ENCODE measurements around the gene BNC2. TPM values are rescaled to one million over a fixed set of nuclear protein-coding genes. Genes with fewer than 3 reads are reported as not detected.

The BNC2 gene
- total and polyA plus RNA-seq, 4 experiments from 2014 or later: not detected

DNA sequence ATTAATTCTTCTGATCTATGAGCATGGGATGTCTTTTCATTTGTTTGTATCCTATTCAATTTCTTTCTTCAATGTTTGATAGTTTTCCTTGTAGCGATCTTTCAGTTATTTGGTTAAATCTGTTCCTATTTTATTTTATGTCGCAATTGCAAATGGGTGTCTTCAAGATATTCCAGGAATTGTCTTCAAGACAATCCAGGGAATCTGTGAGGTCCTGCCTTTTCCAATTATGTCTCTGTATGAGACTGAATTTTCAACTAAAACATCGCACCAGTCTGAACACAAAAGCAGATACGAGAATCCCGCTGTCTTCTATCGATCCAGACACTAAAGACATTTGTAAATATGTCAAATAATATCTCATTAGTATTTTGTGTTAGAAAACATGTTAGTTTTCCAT is 485.5 kb downstream of the BNC2 start:
- Histone ChIP-seq H3K27ac (ENCODE audit: low read depth, low read length) (no peak overlapping the region), H3K36me3 (ENCODE audit: insufficient read depth, low read length) (no peaks in the 10 kb centered on the region), H3K4me1 (ENCODE audit: insufficient read depth, low read length) (no peaks in the 10 kb centered on the region), H3K27me3 (ENCODE audit: insufficient read depth, low read length) (no peaks in the 10 kb centered on the region), H3K9me3 (ENCODE audit: control insufficient read depth in 1 of 2, low read length in 2 of 2) (no peaks in the 10 kb centered on the region), H3K4me3 (ENCODE audit: low read length in 2 of 2) (no peak overlapping the region)
- no peaks in the 10 kb centered on the region for H3K36me3 Mint-ChIP-seq
- H3K4me1 Mint-ChIP-seq: no peaks in the 10 kb centered on the region
- DNase-seq: no peak
- intact Hi-C loops (cut with micrococcal nuclease): no loop called here
- peaks cover 0 to 14% (median 3%) of the 10 kb centered on the region in 8 donors for H3K9me3 Mint-ChIP-seq
- no peaks in the 10 kb centered on the region for H3K27me3 Mint-ChIP-seq
- no peak overlapping the region for H3K27ac Mint-ChIP-seq
- ChIA-PET POLR2A (ENCODE audit: partially characterized antibody) (no interaction called here), CTCF (ENCODE audit: partially characterized antibody) (no interaction called here)
- no peak overlapping the region for H3K4me3 Mint-ChIP-seq

- H3K9me3 Mint-ChIP-seq: peaks cover 0 to 12% (median 3%) of the 10 kb centered on the region in 8 donors
- H3K27ac Mint-ChIP-seq: no peak overlapping the region
- H3K4me1 ChIP-seq (ENCODE audit: insufficient read depth, low read length): no peaks in the 10 kb centered on the region
- intact Hi-C loops (cut with micrococcal nuclease): no loop called here
- H3K27me3 ChIP-seq (ENCODE audit: insufficient read depth, low read length): no peaks in the 10 kb centered on the region
- H3K4me1 Mint-ChIP-seq: no peaks in the 10 kb centered on the region
- no peak overlapping the region for H3K27ac ChIP-seq (ENCODE audit: low read depth, low read length)
- no peak for DNase-seq
- CTCF ChIA-PET (ENCODE audit: partially characterized antibody): no interaction called here
- no peaks in the 10 kb centered on the region for H3K36me3 Mint-ChIP-seq
- H3K27me3 Mint-ChIP-seq: no peaks in the 10 kb centered on the region
- H3K4me3 ChIP-seq (ENCODE audit: low read length in 2 of 2): no peak overlapping the region
- no peaks in the 10 kb centered on the region for H3K36me3 ChIP-seq (ENCODE audit: insufficient read depth, low read length)
- POLR2A ChIA-PET (ENCODE audit: partially characterized antibody): no interaction called here
- no peaks in the 10 kb centered on the region for H3K9me3 ChIP-seq (ENCODE audit: control insufficient read depth in 1 of 2, low read length in 2 of 2)
- no peak overlapping the region for H3K4me3 Mint-ChIP-seq
Measured at GRCh38 chr9:16377311-16377710, 493.2 kb downstream of the BNC2 start.

GRCh38 chr9:16371306-16371705 is 499.2 kb downstream of the BNC2 start:
- Mint-ChIP-seq H3K9me3 (peaks cover 0 to 14% (median 6%) of the 10 kb centered on the region in 8 donors), H3K27ac (no peak overlapping the region), H3K4me1 (no peaks in the 10 kb centered on the region), H3K27me3 (no peaks in the 10 kb centered on the region), H3K36me3 (no peaks in the 10 kb centered on the region), H3K4me3 (no peak overlapping the region)
- no peaks in the 10 kb centered on the region for H3K9me3 ChIP-seq (ENCODE audit: control insufficient read depth in 1 of 2, low read length in 2 of 2)
- ChIA-PET CTCF (ENCODE audit: partially characterized antibody) (no interaction called here), POLR2A (ENCODE audit: partially characterized antibody) (no interaction called here)
- no peaks in the 10 kb centered on the region for H3K27me3 ChIP-seq (ENCODE audit: insufficient read depth, low read length)
- H3K4me1 ChIP-seq (ENCODE audit: insufficient read depth, low read length): no peaks in the 10 kb centered on the region
- no peak overlapping the region for H3K4me3 ChIP-seq (ENCODE audit: low read length in 2 of 2)
- no peak overlapping the region for H3K27ac ChIP-seq (ENCODE audit: low read depth, low read length)
- no peak for DNase-seq
- intact Hi-C loops (cut with micrococcal nuclease): no loop called here
- no peaks in the 10 kb centered on the region for H3K36me3 ChIP-seq (ENCODE audit: insufficient read depth, low read length)

- Mint-ChIP-seq H3K36me3 (no peaks in the 10 kb centered on the region), H3K4me3 (no peak overlapping the region), H3K9me3 (peaks cover 0 to 14% (median 7%) of the 10 kb centered on the region in 8 donors), H3K4me1 (no peaks in the 10 kb centered on the region), H3K27me3 (no peaks in the 10 kb centered on the region), H3K27ac (no peak overlapping the region)
- Histone ChIP-seq H3K36me3 (ENCODE audit: insufficient read depth, low read length) (no peaks in the 10 kb centered on the region), H3K4me1 (ENCODE audit: insufficient read depth, low read length) (no peaks in the 10 kb centered on the region), H3K27ac (ENCODE audit: low read depth, low read length) (no peak overlapping the region), H3K27me3 (ENCODE audit: insufficient read depth, low read length) (no peaks in the 10 kb centered on the region), H3K9me3 (ENCODE audit: control insufficient read depth in 1 of 2, low read length in 2 of 2) (no peaks in the 10 kb centered on the region), H3K4me3 (ENCODE audit: low read length in 2 of 2) (no peak overlapping the region)
- intact Hi-C loops (cut with micrococcal nuclease): no loop called here
- DNase-seq: no peak
- ChIA-PET CTCF (ENCODE audit: partially characterized antibody) (no interaction called here), POLR2A (ENCODE audit: partially characterized antibody) (no interaction called here)
Measured at GRCh38 chr9:16370647-16371046, 499.8 kb downstream of the BNC2 start.

DNA sequence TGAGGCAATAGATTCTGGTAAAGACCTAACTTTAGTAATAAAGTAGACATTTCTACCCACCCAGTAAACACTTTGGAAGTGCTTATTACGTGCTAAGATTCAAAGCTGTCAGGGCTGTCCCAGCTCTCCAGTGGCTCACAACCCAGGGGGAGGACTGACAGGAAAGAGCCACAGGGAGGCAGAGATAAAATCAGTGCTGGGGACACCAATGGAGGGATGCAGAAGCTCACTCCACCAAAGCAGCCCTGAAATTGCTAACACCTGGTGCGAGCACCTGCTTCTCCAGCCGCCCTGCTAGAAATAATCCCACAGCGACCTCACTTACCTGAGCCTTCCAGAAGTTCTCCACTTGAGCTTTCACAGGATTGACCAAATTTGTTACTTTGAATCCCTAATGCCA is 501.0 kb downstream of the BNC2 start:
- H3K36me3 ChIP-seq (ENCODE audit: insufficient read depth, low read length): no peaks in the 10 kb centered on the region
- no peaks in the 10 kb centered on the region for H3K4me1 ChIP-seq (ENCODE audit: insufficient read depth, low read length)
- no peak overlapping the region for H3K4me3 ChIP-seq (ENCODE audit: low read length in 2 of 2)
- Mint-ChIP-seq H3K36me3 (no peaks in the 10 kb centered on the region), H3K4me1 (no peaks in the 10 kb centered on the region), H3K27ac (no peak overlapping the region), H3K27me3 (no peaks in the 10 kb centered on the region), H3K4me3 (no peak overlapping the region), H3K9me3 (peaks cover 0 to 14% (median 8%) of the 10 kb centered on the region in 8 donors)
- no peak for DNase-seq
- H3K27me3 ChIP-seq (ENCODE audit: insufficient read depth, low read length): no peaks in the 10 kb centered on the region
- ChIA-PET POLR2A (ENCODE audit: partially characterized antibody) (no interaction called here), CTCF (ENCODE audit: partially characterized antibody) (no interaction called here)
- intact Hi-C loops (cut with micrococcal nuclease): no loop called here
- no peak overlapping the region for H3K27ac ChIP-seq (ENCODE audit: low read depth, low read length)
- H3K9me3 ChIP-seq (ENCODE audit: control insufficient read depth in 1 of 2, low read length in 2 of 2): no peaks in the 10 kb centered on the region

GRCh38 chr9:16368237-16369087 is 502.0 kb downstream of the BNC2 start:
- DNase-seq: no peak
- Histone ChIP-seq H3K4me3 (ENCODE audit: low read length in 2 of 2) (no peak overlapping the region), H3K4me1 (ENCODE audit: insufficient read depth, low read length) (no peaks in the 10 kb centered on the region), H3K9me3 (ENCODE audit: control insufficient read depth in 1 of 2, low read length in 2 of 2) (no peaks in the 10 kb centered on the region), H3K36me3 (ENCODE audit: insufficient read depth, low read length) (no peaks in the 10 kb centered on the region), H3K27me3 (ENCODE audit: insufficient read depth, low read length) (no peaks in the 10 kb centered on the region), H3K27ac (ENCODE audit: low read depth, low read length) (no peak overlapping the region)
- Mint-ChIP-seq H3K9me3 (peaks cover 0 to 12% (median 8%) of the 10 kb centered on the region in 8 donors), H3K27ac (no peak overlapping the region), H3K36me3 (no peaks in the 10 kb centered on the region), H3K4me3 (no peak overlapping the region), H3K4me1 (no peaks in the 10 kb centered on the region), H3K27me3 (no peaks in the 10 kb centered on the region)
- POLR2A ChIA-PET (ENCODE audit: partially characterized antibody): no interaction called here
- CTCF ChIA-PET (ENCODE audit: partially characterized antibody): interaction anchor here (0.6 to 1.4 kb wide), 2 partner anchors 9 to 599 kb away, joined by 3 read pairs; no protein-coding TSS in a partner anchor
- intact Hi-C loops (cut with micrococcal nuclease): no loop called here

GRCh38 chr9:16367605-16368231 is 502.8 kb downstream of the BNC2 start:
- no peaks in the 10 kb centered on the region for H3K27me3 ChIP-seq (ENCODE audit: insufficient read depth, low read length)

More at GRCh38 chr9:16367605-16368231, 502.8 kb downstream of the BNC2 start:
- H3K9me3 ChIP-seq (ENCODE audit: control insufficient read depth in 1 of 2, low read length in 2 of 2): no peaks in the 10 kb centered on the region
- no peaks in the 10 kb centered on the region for H3K36me3 ChIP-seq (ENCODE audit: insufficient read depth, low read length)
- H3K27ac Mint-ChIP-seq: no peak overlapping the region
- no peak for DNase-seq
- ChIA-PET CTCF (ENCODE audit: partially characterized antibody) (interaction anchor here (0.6 to 1.4 kb wide), 2 partner anchors 9 to 600 kb away, joined by 3 read pairs; no protein-coding TSS in a partner anchor), POLR2A (ENCODE audit: partially characterized antibody) (no interaction called here)
- no peaks in the 10 kb centered on the region for H3K36me3 Mint-ChIP-seq
- no peak overlapping the region for H3K4me3 Mint-ChIP-seq
- H3K4me3 ChIP-seq (ENCODE audit: low read length in 2 of 2): no peak overlapping the region
- no peaks in the 10 kb centered on the region for H3K4me1 ChIP-seq (ENCODE audit: insufficient read depth, low read length)
- no peak overlapping the region for H3K27ac ChIP-seq (ENCODE audit: low read depth, low read length)
- H3K27me3 Mint-ChIP-seq: no peaks in the 10 kb centered on the region
- intact Hi-C loops (cut with micrococcal nuclease): no loop called here
- no peaks in the 10 kb centered on the region for H3K4me1 Mint-ChIP-seq
- H3K9me3 Mint-ChIP-seq: peaks cover 0 to 9% (median 6%) of the 10 kb centered on the region in 8 donors

All from CD4-positive, alpha-beta memory T cell (primary cell).